Dermis microvascular lymphatic vessel endothelial cell (primary cell): ENCODE measurements around the gene CREB5. TPM values are rescaled to one million over a fixed set of nuclear protein-coding genes. Genes with fewer than 3 reads are reported as not detected.

Experiments used
- DNase-seq, 2 donors: peaks; one replicate each; pipeline versions ENCODE4 v3.0.0 to v3.0.0-alpha.2; 2010; ENCODE audit warnings: low read depth in 2 of 2
- total RNA-seq: library from RNA; depleted of rRNA; stranded (reverse); fragments of >200 nt; gene quantifications from 2 replicates; pipeline ENCODE4 v1.2.1, GENCODE V29; 2014

The CREB5 gene
- total RNA-seq, 1 donor from 2014 or later = 3.0 TPM

- DNase-seq = no peak
Observed at GRCh38 chr7:28434510-28434909, 22.2 kb downstream of the CREB5 start.

- no peak for DNase-seq
Observed at GRCh38 chr7:28435152-28435551, 22.8 kb downstream of the CREB5 start.

DNA sequence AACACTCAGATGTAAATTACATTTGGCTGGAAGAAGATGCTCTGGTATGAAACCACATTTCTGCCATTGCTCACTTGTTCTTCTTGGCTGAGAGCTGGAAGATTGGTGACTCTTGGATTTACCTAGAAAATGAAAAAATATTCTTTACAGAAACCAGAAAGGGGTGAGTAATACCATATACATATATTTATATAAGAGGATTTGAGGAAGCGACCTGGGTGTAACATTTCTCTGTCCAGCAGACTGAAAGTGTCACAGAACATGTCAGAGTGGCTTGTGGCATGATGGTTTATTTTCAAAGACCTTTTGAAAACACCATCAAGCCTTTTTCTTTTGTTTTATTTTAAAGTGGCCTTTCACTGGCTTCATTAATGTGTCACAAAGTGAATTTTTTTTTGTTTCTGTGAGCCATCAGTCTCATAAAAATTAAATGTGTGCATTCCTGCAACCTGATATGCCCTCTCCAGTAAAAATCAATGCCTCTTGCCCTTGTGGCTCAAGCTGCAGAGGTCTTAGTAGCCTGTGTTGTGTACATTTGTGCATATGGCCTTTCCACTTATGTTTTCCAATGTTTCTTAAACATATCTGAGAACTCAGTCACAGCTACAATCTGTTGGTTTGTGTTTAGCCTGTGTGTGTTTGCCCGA lies 23.5 kb downstream of the CREB5 start:
- no peak for DNase-seq

DNA sequence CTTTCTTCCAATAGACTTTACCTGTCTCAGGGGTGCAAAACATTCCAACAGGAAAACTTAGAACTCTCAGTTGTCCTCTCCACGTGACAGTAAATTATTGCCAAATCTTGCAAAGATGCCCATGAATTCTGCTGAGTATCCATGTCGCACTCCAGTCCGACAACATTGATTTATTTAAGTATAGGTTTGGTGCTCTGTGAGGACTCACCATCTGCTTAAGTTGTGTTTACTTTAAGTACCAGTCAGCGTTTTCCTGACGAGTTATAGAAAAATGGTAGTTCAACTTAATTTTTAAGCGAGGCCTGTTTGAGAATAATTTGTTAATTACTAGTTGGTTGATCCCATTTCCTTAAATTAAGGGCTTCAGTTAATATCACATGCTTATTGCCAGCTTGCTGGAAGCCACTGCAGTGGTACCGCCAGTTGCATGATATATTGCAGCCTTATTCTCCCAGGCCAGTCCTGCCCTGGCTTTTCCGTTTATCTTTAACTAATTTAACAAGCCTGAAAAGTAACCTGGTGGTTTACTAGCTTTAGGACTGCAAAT lies 27.8 kb downstream of the CREB5 start:
- no peak for DNase-seq

- DNase-seq = no peak
Observed at GRCh38 chr7:28442540-28443420, 30.5 kb downstream of the CREB5 start.

DNA sequence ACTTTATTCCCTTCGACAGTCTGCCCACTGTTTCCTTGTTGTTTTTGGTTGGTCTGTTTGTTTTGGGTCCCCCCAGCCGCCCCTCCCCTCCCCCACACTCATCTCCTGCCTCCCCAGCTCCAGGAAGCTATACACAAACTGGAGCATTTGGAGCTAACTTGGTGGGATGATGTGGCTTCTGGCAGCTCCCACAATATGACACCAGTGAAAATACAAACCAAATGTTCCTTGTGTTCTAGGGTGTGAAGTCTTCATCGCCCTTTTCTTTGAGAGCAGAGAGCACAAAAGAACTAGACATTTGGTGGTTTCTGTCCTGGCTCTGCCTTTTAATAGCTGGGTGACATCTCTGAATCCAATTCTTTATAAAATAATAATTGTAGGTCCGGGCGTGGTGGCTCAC lies 33.8 kb downstream of the CREB5 start:
- DNase-seq = no peak

GRCh38 chr7:28447071-28447470 lies 34.8 kb downstream of the CREB5 start:
- no peak for DNase-seq

DNA sequence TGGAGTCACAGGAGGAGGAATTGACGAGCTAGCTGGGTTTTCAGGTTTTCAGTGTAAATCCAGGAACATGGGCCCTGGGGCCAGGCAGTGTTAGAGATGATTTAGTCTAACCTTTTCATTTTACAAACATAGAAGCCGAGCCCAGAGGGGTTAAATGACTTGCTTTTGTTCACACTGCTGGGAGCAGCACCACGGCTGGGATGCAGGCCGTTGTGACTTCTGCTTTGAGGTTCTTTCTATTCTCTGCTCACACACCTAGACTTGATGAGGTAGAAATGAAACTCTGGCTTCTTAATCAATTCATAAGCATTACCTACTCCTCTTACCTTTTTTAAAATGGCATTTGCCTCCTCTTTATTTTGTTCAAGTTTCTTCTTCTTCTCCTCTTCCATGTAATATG lies 36.4 kb downstream of the CREB5 start:
- no peak for DNase-seq

DNA sequence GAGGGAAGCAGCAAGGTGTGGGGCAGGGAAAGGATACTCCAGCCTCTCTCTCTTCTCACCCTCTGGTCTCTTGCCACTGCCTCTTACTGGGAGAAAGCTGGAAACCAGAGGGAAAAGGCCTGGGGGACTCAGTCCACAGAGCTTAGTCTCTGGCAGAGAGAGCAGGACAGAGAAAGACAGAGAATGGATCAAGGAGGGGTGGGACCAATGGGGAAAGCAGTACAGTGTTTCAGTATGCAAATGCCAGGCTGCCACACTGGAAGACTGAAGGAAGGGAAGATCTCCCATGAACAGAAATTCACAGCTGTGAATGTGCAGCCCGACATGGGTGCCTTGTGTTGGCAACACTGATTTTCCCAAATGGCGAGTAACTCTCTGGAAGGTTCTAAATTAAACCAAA lies 40.4 kb downstream of the CREB5 start:
- DNase-seq = no peak

DNA sequence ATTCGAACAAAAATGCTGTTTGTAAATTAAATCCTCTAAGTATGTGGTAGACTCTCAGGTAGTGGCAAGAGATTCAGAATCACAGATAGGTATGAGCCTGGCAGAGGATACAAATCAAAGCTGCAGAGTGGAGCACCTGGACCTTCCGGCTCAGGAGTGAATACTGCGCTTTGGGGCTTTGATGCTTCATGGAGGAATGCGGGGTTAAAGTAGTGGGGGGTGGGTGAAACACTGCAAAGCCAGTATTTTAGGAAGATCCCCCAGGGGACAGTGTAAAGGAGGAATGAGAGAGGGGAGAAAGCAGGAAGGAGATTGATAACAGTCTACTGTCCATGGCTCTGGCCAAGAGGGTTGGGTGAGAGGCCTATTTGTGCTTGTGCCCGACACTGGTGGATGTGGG lies 43.2 kb downstream of the CREB5 start:
- DNase-seq = no peak

GRCh38 chr7:28456044-28456443 lies 43.7 kb downstream of the CREB5 start:
- no peak for DNase-seq

GRCh38 chr7:28458732-28459131 lies 46.4 kb downstream of the CREB5 start:
- DNase-seq = no peak

- DNase-seq = no peak
Observed at GRCh38 chr7:28459306-28459705, 47.0 kb downstream of the CREB5 start.

- DNase-seq = no peak
Observed at GRCh38 chr7:28465697-28466096, 53.4 kb downstream of the CREB5 start.

DNA sequence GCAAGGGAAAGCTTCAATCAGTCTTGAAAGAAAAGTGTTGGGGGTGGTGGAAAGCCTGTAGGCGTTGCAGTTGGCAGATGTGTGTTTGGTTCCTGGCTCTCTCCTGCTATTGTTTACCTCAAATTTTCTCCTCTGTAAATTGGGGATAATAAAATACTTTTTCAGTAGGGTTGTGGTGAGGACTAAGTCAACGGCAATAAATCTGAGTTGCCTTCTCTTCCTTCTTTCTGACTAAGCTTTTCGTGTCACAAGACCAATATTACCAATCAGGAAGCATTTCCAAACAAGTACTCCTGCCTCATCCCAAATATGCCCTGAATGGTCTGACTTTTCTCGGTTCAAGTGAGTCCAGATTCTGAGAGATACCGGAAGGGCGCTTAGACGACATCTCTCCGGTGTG lies 54.0 kb downstream of the CREB5 start:
- no peak for DNase-seq

GRCh38 chr7:28466885-28467284 lies 54.6 kb downstream of the CREB5 start:
- no peak for DNase-seq

- no peak for DNase-seq
Observed at GRCh38 chr7:28469562-28469961, 57.2 kb downstream of the CREB5 start.

- DNase-seq = no peak
Observed at GRCh38 chr7:28470344-28470743, 58.0 kb downstream of the CREB5 start.

- DNase-seq = no peak
Observed at GRCh38 chr7:28472332-28472731, 60.0 kb downstream of the CREB5 start.

DNA sequence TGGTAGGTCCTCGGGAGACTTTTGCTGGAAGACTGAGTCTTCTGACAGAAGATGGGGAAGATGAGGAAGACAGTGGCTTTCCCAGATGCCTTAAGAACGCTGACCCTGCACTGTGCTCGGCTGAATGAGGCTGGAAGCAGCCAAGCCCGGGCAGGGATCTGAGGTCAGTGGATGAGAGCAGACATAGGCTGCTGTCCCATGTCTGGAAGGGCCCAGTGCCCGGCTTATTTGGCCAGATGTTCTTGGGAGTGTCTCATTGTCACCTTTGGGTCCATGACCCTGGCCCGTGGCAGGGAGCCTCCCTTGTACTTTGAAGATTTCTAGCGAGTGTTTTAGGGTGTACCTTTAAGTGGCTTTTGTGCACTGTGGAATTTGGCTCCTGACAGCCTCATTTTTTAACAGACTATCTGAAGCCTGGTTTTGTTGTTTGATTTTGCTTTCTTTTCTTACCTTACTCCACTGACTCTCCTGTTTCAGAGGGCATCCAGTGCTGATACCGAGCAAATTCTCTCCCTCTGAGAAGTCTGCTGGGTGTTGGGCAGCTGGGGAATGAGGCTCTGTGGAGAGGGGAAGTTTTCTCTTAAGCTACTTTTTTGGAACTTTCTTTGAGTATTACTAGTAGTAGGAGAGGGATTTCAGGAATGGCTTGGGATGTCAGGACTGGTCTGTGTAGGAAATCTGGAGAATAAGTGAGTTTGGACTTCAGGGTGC lies 61.4 kb downstream of the CREB5 start:
- DNase-seq = no peak

- DNase-seq = no peak
Observed at GRCh38 chr7:28474282-28474638, 61.9 kb downstream of the CREB5 start.

DNA sequence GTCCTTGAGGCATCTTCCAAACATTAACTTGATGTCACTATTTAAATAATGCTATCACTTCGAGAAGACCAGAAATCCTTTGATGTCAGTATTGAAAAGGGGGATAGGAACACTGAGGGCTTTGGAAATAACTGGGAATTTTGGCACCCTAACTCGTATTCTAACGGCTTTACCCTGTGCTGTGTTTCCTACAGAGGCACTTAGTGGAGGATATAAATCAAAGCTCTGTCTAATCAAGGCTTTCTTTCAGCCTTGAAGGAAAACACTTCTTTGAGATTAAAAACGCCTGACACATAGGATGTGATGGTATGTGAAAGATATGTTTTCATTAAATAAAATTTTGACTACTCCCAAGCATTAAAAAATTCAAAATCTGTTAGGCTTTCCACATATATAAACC lies 62.3 kb downstream of the CREB5 start:
- no peak for DNase-seq
